DOHH2 (cell line): Measurements from ENCODE around the gene PLB1.

Experiments
- H3F3A ChIP-seq: fragments of 200-600 bp; sonication (generic), shearing (Covaris generic); 2 replicates; pipeline ENCODE4 v1.6.0; 2016; ENCODE audit warnings: antibody characterized with exemption, mild to moderate bottlenecking; ENCODE audit not compliant: control insufficient read depth, insufficient read depth
- H3K27ac ChIP-seq: fragments of 200-600 bp; sonication (generic); 2 replicates; pipeline ENCODE4 v1.5.1; 2014; ENCODE audit warnings: low read depth, mild to moderate bottlenecking, low read length, moderate library complexity
- H3K27me3 ChIP-seq: fragments of 200-600 bp; sonication (generic); 2 replicates; pipeline ENCODE4 v1.6.1; 2014; ENCODE audit warnings: mild to moderate bottlenecking, low read length, mixed read lengths; ENCODE audit not compliant: control insufficient read depth
- H3K36me3 ChIP-seq: fragments of 200-600 bp; sonication (generic); 2 replicates; pipeline ENCODE4 v1.6.1; 2014; ENCODE audit warnings: mild to moderate bottlenecking, low read length, moderate library complexity, mixed read lengths; ENCODE audit not compliant: control insufficient read depth
- H3K4me1 ChIP-seq: fragments of 200-600 bp; sonication (generic); 2 replicates; pipeline ENCODE4 v1.6.1; 2014; ENCODE audit warnings: mild to moderate bottlenecking, low read length, mixed read lengths; ENCODE audit not compliant: control insufficient read depth
- H3K4me2 ChIP-seq: fragments of 200-600 bp; sonication (generic); 2 replicates; pipeline ENCODE4 v1.6.0; 2014; ENCODE audit warnings: mild to moderate bottlenecking, low read length, moderate library complexity
- H3K4me3 ChIP-seq: fragments of 200-600 bp; sonication (generic); 2 replicates; pipeline ENCODE4 v1.5.1; 2014; ENCODE audit warnings: mild to moderate bottlenecking, low read length, mixed read lengths
- H3K79me2 ChIP-seq: fragments of 200-600 bp; sonication (generic); 2 replicates; pipeline ENCODE4 v1.6.1; 2014; ENCODE audit warnings: mild to moderate bottlenecking, low read length, mixed read lengths; ENCODE audit not compliant: control insufficient read depth
- H3K9me2 ChIP-seq: fragments of 200-600 bp; sonication (generic); replicated peaks from 2 replicates; pipeline ENCODE4 v1.6.1; 2014; ENCODE audit warnings: mild to moderate bottlenecking, low read length, mixed read lengths; ENCODE audit not compliant: control insufficient read depth
- H3K9me3 ChIP-seq: fragments of 200-600 bp; sonication (generic); 2 replicates; pipeline ENCODE4 v1.6.1; 2014; ENCODE audit warnings: antibody characterized with exemption, low read length, mixed read lengths; ENCODE audit not compliant: control insufficient read depth, insufficient read depth
- H4K20me1 ChIP-seq: fragments of 200-600 bp; sonication (generic); 2 replicates; pipeline ENCODE4 v1.6.0; 2014; ENCODE audit warnings: low read depth, mild to moderate bottlenecking, antibody characterized with exemption, low read length, moderate library complexity; ENCODE audit not compliant: control insufficient read depth, insufficient read depth
- CTCF ChIP-seq: fragments of 200-600 bp; sonication (generic); IDR thresholded peaks from one replicate; pipeline ENCODE4 v1.5.1; 2014; ENCODE audit warnings: antibody characterized with exemption, mild to moderate bottlenecking, low read depth, low read length; ENCODE audit not compliant: poor library complexity, severe bottlenecking
- EZH2phosphoT487 ChIP-seq: fragments of 200-600 bp; sonication (generic); IDR thresholded peaks from 2 replicates; pipeline ENCODE4 v1.6.1; 2017; ENCODE audit warnings: borderline replicate concordance, mild to moderate bottlenecking, antibody characterized with exemption, low read length, moderate library complexity, mixed read lengths

Gene PLB1

GRCh38 chr2:28644760-28645159 lies 148.9 kb downstream of the PLB1 start:
- Histone ChIP-seq H3K4me2 (no peak overlapping the region), H3K4me3 (no peak overlapping the region), H3K27ac (no peak overlapping the region), H3K36me3 (no peaks in the 10 kb centered on the region), H3F3A (no peaks in the 10 kb centered on the region), H3K27me3 (peaks cover 12% of the 10 kb centered on the region), H3K9me2 (no peaks in the 10 kb centered on the region), H3K79me2 (no peaks in the 10 kb centered on the region), H3K4me1 (no peaks in the 10 kb centered on the region), H4K20me1 (no peaks in the 10 kb centered on the region), H3K9me3 (no peaks in the 10 kb centered on the region)
- TF ChIP-seq CTCF (no peak), EZH2phosphoT487 (no peak)

- peaks cover 19% of the 10 kb centered on the region for H3K27me3 ChIP-seq
- H3F3A ChIP-seq = no peaks in the 10 kb centered on the region
- H3K27ac ChIP-seq = no peak overlapping the region
- no peak overlapping the region for H3K4me3 ChIP-seq
- H3K9me2 ChIP-seq = no peaks in the 10 kb centered on the region
- TF ChIP-seq CTCF (no peak), EZH2phosphoT487 (no peak)
- H3K4me1 ChIP-seq = peaks cover 5% of the 10 kb centered on the region
- H4K20me1 ChIP-seq = no peaks in the 10 kb centered on the region
- no peaks in the 10 kb centered on the region for H3K9me3 ChIP-seq
- H3K79me2 ChIP-seq = no peaks in the 10 kb centered on the region
- no peak overlapping the region for H3K4me2 ChIP-seq
- H3K36me3 ChIP-seq = no peaks in the 10 kb centered on the region
Measured at GRCh38 chr2:28645553-28645952, 149.7 kb downstream of the PLB1 start.

- Histone ChIP-seq H3K36me3 (no peaks in the 10 kb centered on the region), H3K4me2 (no peak overlapping the region), H3K4me1 (peaks cover 7% of the 10 kb centered on the region), H3K27me3 (peaks cover 20% of the 10 kb centered on the region), H3K79me2 (no peaks in the 10 kb centered on the region), H3K9me2 (no peaks in the 10 kb centered on the region), H4K20me1 (no peaks in the 10 kb centered on the region), H3K9me3 (no peaks in the 10 kb centered on the region), H3F3A (no peaks in the 10 kb centered on the region), H3K4me3 (no peak overlapping the region), H3K27ac (no peak overlapping the region)
- no peak for TF ChIP-seq EZH2phosphoT487
- TF ChIP-seq CTCF = no peak
Measured at GRCh38 chr2:28647682-28648081, 151.8 kb downstream of the PLB1 start.

GRCh38 chr2:28648147-28648546 lies 152.3 kb downstream of the PLB1 start:
- H3K36me3 ChIP-seq = no peaks in the 10 kb centered on the region
- H3K9me2 ChIP-seq = no peaks in the 10 kb centered on the region
- TF ChIP-seq CTCF = no peak
- TF ChIP-seq EZH2phosphoT487 = no peak
- no peaks in the 10 kb centered on the region for H3F3A ChIP-seq
- H3K79me2 ChIP-seq = no peaks in the 10 kb centered on the region
- H4K20me1 ChIP-seq = no peaks in the 10 kb centered on the region
- H3K27ac ChIP-seq = no peak overlapping the region
- peaks cover 7% of the 10 kb centered on the region for H3K4me1 ChIP-seq
- H3K4me2 ChIP-seq = no peak overlapping the region
- H3K4me3 ChIP-seq = no peak overlapping the region
- H3K9me3 ChIP-seq = no peaks in the 10 kb centered on the region
- peaks cover 20% of the 10 kb centered on the region for H3K27me3 ChIP-seq
